DOHH2 (cell line): ENCODE measurements around the gene FRRS1.
A peak's percentile ranks its signal among the peaks of the same experiment; 100 is the strongest.

Experiments
- H3F3A ChIP-seq: fragments of 200-600 bp; sonication (generic), shearing (Covaris generic); 2 replicates; pipeline ENCODE4 v1.6.0; 2016; ENCODE audit warnings: antibody characterized with exemption, mild to moderate bottlenecking; ENCODE audit not compliant: control insufficient read depth, insufficient read depth
- H3K27ac ChIP-seq: fragments of 200-600 bp; sonication (generic); 2 replicates; pipeline ENCODE4 v1.5.1; 2014; ENCODE audit warnings: low read depth, mild to moderate bottlenecking, low read length, moderate library complexity
- H3K27me3 ChIP-seq: fragments of 200-600 bp; sonication (generic); 2 replicates; pipeline ENCODE4 v1.6.1; 2014; ENCODE audit warnings: mild to moderate bottlenecking, low read length, mixed read lengths; ENCODE audit not compliant: control insufficient read depth
- H3K36me3 ChIP-seq: fragments of 200-600 bp; sonication (generic); 2 replicates; pipeline ENCODE4 v1.6.1; 2014; ENCODE audit warnings: mild to moderate bottlenecking, low read length, moderate library complexity, mixed read lengths; ENCODE audit not compliant: control insufficient read depth
- H3K4me1 ChIP-seq: fragments of 200-600 bp; sonication (generic); 2 replicates; pipeline ENCODE4 v1.6.1; 2014; ENCODE audit warnings: mild to moderate bottlenecking, low read length, mixed read lengths; ENCODE audit not compliant: control insufficient read depth
- H3K4me2 ChIP-seq: fragments of 200-600 bp; sonication (generic); 2 replicates; pipeline ENCODE4 v1.6.0; 2014; ENCODE audit warnings: mild to moderate bottlenecking, low read length, moderate library complexity
- H3K4me3 ChIP-seq: fragments of 200-600 bp; sonication (generic); 2 replicates; pipeline ENCODE4 v1.5.1; 2014; ENCODE audit warnings: mild to moderate bottlenecking, low read length, mixed read lengths
- H3K79me2 ChIP-seq: fragments of 200-600 bp; sonication (generic); 2 replicates; pipeline ENCODE4 v1.6.1; 2014; ENCODE audit warnings: mild to moderate bottlenecking, low read length, mixed read lengths; ENCODE audit not compliant: control insufficient read depth
- H3K9me2 ChIP-seq: fragments of 200-600 bp; sonication (generic); replicated peaks from 2 replicates; pipeline ENCODE4 v1.6.1; 2014; ENCODE audit warnings: mild to moderate bottlenecking, low read length, mixed read lengths; ENCODE audit not compliant: control insufficient read depth
- H3K9me3 ChIP-seq: fragments of 200-600 bp; sonication (generic); 2 replicates; pipeline ENCODE4 v1.6.1; 2014; ENCODE audit warnings: antibody characterized with exemption, low read length, mixed read lengths; ENCODE audit not compliant: control insufficient read depth, insufficient read depth
- H4K20me1 ChIP-seq: fragments of 200-600 bp; sonication (generic); 2 replicates; pipeline ENCODE4 v1.6.0; 2014; ENCODE audit warnings: low read depth, mild to moderate bottlenecking, antibody characterized with exemption, low read length, moderate library complexity; ENCODE audit not compliant: control insufficient read depth, insufficient read depth
- CTCF ChIP-seq: fragments of 200-600 bp; sonication (generic); IDR thresholded peaks from one replicate; pipeline ENCODE4 v1.5.1; 2014; ENCODE audit warnings: antibody characterized with exemption, mild to moderate bottlenecking, low read depth, low read length; ENCODE audit not compliant: poor library complexity, severe bottlenecking
- EZH2phosphoT487 ChIP-seq: fragments of 200-600 bp; sonication (generic); IDR thresholded peaks from 2 replicates; pipeline ENCODE4 v1.6.1; 2017; ENCODE audit warnings: borderline replicate concordance, mild to moderate bottlenecking, antibody characterized with exemption, low read length, moderate library complexity, mixed read lengths

Gene FRRS1

GRCh38 chr1:99740141-99740540 lies 26.3 kb downstream of the FRRS1 start:
- H3K79me2 ChIP-seq = no peaks in the 10 kb centered on the region

GRCh38 chr1:99738858-99739465 lies 27.5 kb downstream of the FRRS1 start:
- TF ChIP-seq EZH2phosphoT487 (no peak), CTCF (no peak)
- H3K27ac ChIP-seq = no peak overlapping the region
- H3K4me3 ChIP-seq = no peak overlapping the region
- H3K36me3 ChIP-seq = no peaks in the 10 kb centered on the region
- no peaks in the 10 kb centered on the region for H4K20me1 ChIP-seq
- H3K9me2 ChIP-seq = no peaks in the 10 kb centered on the region
- no peaks in the 10 kb centered on the region for H3K79me2 ChIP-seq
- no peaks in the 10 kb centered on the region for H3F3A ChIP-seq
- no peaks in the 10 kb centered on the region for H3K27me3 ChIP-seq
- no peaks in the 10 kb centered on the region for H3K9me3 ChIP-seq
- no peak overlapping the region for H3K4me2 ChIP-seq
- no peaks in the 10 kb centered on the region for H3K4me1 ChIP-seq

More at GRCh38 chr1:99740141-99740540, 26.3 kb downstream of the FRRS1 start:
- no peaks in the 10 kb centered on the region for H3K4me1 ChIP-seq
- no peak overlapping the region for H3K4me2 ChIP-seq
- no peak overlapping the region for H3K4me3 ChIP-seq
- H3K27me3 ChIP-seq = no peaks in the 10 kb centered on the region
- no peaks in the 10 kb centered on the region for H4K20me1 ChIP-seq
- H3K27ac ChIP-seq = no peak overlapping the region
- no peaks in the 10 kb centered on the region for H3F3A ChIP-seq
- H3K36me3 ChIP-seq = no peaks in the 10 kb centered on the region
- no peak for TF ChIP-seq CTCF
- no peak for TF ChIP-seq EZH2phosphoT487
- H3K9me2 ChIP-seq = no peaks in the 10 kb centered on the region
- no peaks in the 10 kb centered on the region for H3K9me3 ChIP-seq

- TF ChIP-seq CTCF = peak; percentile 17
- TF ChIP-seq EZH2phosphoT487 = no peak
- no peaks in the 10 kb centered on the region for H3K79me2 ChIP-seq
- H3K36me3 ChIP-seq = no peaks in the 10 kb centered on the region
- H3K27ac ChIP-seq = no peak overlapping the region
- H3K9me2 ChIP-seq = no peaks in the 10 kb centered on the region
- no peak overlapping the region for H3K4me3 ChIP-seq
- H3F3A ChIP-seq = no peaks in the 10 kb centered on the region
- H3K4me2 ChIP-seq = no peak overlapping the region
- H3K9me3 ChIP-seq = no peaks in the 10 kb centered on the region
- no peaks in the 10 kb centered on the region for H3K4me1 ChIP-seq
- no peaks in the 10 kb centered on the region for H3K27me3 ChIP-seq
- no peaks in the 10 kb centered on the region for H4K20me1 ChIP-seq
These were observed 29.4 kb downstream of the FRRS1 start for GRCh38 chr1:99737016-99737415.
